T-helper 2 cell treated with Interferon-gamma antibody and Interleukin-4, amounts not matched to agents 100 ng/mL and 5 ng/mL, for 36 hours (primary cell): ENCODE data around the gene STAB1. TPM values are rescaled to one million over a fixed set of nuclear protein-coding genes. Genes with fewer than 3 reads are reported as not detected.

Experiments used
- intact Hi-C: fragments of 100-400 bp; cut with micrococcal nuclease; formaldehyde crosslinking; loops from one replicate; pipeline ENCODE4 v1.15.1; 2023
- total RNA-seq: library from RNA; stranded (reverse); gene quantifications from 2 replicates; pipeline ENCODE4 v1.2.3, GENCODE V29; 2022

STAB1 gene
- total RNA-seq, 1 donor from 2014 or later, result 0.05 TPM

GRCh38 chr3:52532838-52533622 is 37.9 kb downstream of the STAB1 start:
- intact Hi-C loops, result loop anchor here (2.0 to 10.0 kb wide), 3 partner anchors 152 to 512 kb away; partner anchors contain the start of genes PBRM1, SFMBT1 and WDR82

GRCh38 chr3:52533623-52534280 is 38.6 kb downstream of the STAB1 start, which contains the start of gene NT5DC2:
Gene NT5DC2 (minus strand): TSS chr3:52533857. CDS start chr3:52533737, 120 bp downstream.
- intact Hi-C loops, result loop anchor here (2.0 to 10.0 kb wide), 3 partner anchors 151 to 511 kb away; partner anchors contain the start of genes PBRM1, SFMBT1 and WDR82

GRCh38 chr3:52534281-52535183 is 39.4 kb downstream of the STAB1 start:
- intact Hi-C loops, result loop anchor here (10.0 kb wide), 2 partner anchors 260 to 510 kb away; partner anchors contain the start of genes SFMBT1 and WDR82

- intact Hi-C loops, result loop anchor here (1.0 to 10.0 kb wide), 3 partner anchors 80 to 509 kb away; partner anchors contain the start of genes NISCH, SFMBT1 and WDR82
These were observed 40.4 kb downstream of the STAB1 start for GRCh38 chr3:52535411-52536111.

GRCh38 chr3:52536112-52536368 is 40.9 kb downstream of the STAB1 start:
- intact Hi-C loops, result loop anchor here (1.0 to 10.0 kb wide), 3 partner anchors 81 to 509 kb away; partner anchors contain the start of genes NISCH, SFMBT1 and WDR82

GRCh38 chr3:52536369-52537164 is 41.4 kb downstream of the STAB1 start, which contains the start of gene UQCC5:
Gene UQCC5 (plus strand): TSS chr3:52536605. CDS start chr3:52536756, 151 bp downstream.
- intact Hi-C loops, result loop anchor here (1.0 to 10.0 kb wide), 3 partner anchors 81 to 508 kb away; partner anchors contain the start of genes NISCH, SFMBT1 and WDR82

GRCh38 chr3:52537165-52537620 is 42.1 kb downstream of the STAB1 start:
- intact Hi-C loops, result loop anchor here (10.0 kb wide), 2 partner anchors 262 to 508 kb away; partner anchors contain the start of genes SFMBT1 and WDR82

GRCh38 chr3:52537726-52538421 is 42.7 kb downstream of the STAB1 start:
- intact Hi-C loops, result loop anchor here (10.0 kb wide), 2 partner anchors 263 to 507 kb away; partner anchors contain the start of genes SFMBT1 and WDR82

- intact Hi-C loops, result loop anchor here (10.0 kb wide), 2 partner anchors 264 to 506 kb away; partner anchors contain the start of genes SFMBT1 and WDR82
These were observed 44.0 kb downstream of the STAB1 start for GRCh38 chr3:52539010-52539653.

- intact Hi-C loops, result no loop called here
These were observed 45.9 kb downstream of the STAB1 start for GRCh38 chr3:52541050-52541449.

- intact Hi-C loops, result no loop called here
These were observed 49.8 kb downstream of the STAB1 start for GRCh38 chr3:52544937-52545336.

- intact Hi-C loops, result no loop called here
These were observed 51.2 kb downstream of the STAB1 start for GRCh38 chr3:52546111-52546901.

GRCh38 chr3:52547143-52547542 is 52.0 kb downstream of the STAB1 start:
- intact Hi-C loops, result no loop called here

GRCh38 chr3:52551118-52551517 is 56.0 kb downstream of the STAB1 start:
- intact Hi-C loops, result no loop called here

GRCh38 chr3:52552089-52552488 is 57.0 kb downstream of the STAB1 start:
- intact Hi-C loops, result no loop called here

- intact Hi-C loops, result no loop called here
These were observed 59.1 kb downstream of the STAB1 start for GRCh38 chr3:52554026-52554755.

- intact Hi-C loops, result no loop called here
These were observed 59.9 kb downstream of the STAB1 start for GRCh38 chr3:52555056-52555455.
